Left ventricle myocardium inferior (tissue), 1 donor: Measurements from ENCODE around the gene SUDS3. TPM values are rescaled to one million over a fixed set of nuclear protein-coding genes. Genes with fewer than 3 reads are reported as not detected.
A peak's percentile ranks its signal among the peaks of the same experiment; 100 is the strongest.

Source experiments
- DNase-seq: peaks from one replicate; pipeline ENCODE4 v3.0.0-alpha.2; 2020
- H3K27ac ChIP-seq: fragments of 200-600 bp; replicated peaks from 2 replicates; pipeline ENCODE4 v1.8.0; 2021
- H3K27me3 ChIP-seq: fragments of 200-600 bp; 2 replicates; pipeline ENCODE4 v1.8.0; 2021; ENCODE audit warnings: low read depth
- H3K36me3 ChIP-seq: fragments of 200-600 bp; 2 replicates; pipeline ENCODE4 v1.8.0; 2021
- H3K4me1 ChIP-seq: fragments of 200-600 bp; 2 replicates; pipeline ENCODE4 v1.8.0; 2021
- H3K4me3 ChIP-seq: fragments of 200-600 bp; 2 replicates; pipeline ENCODE4 v1.8.0; 2021; ENCODE audit warnings: mild to moderate bottlenecking, moderate library complexity
- H3K9me3 ChIP-seq: fragments of 200-600 bp; replicated peaks from 2 replicates; pipeline ENCODE4 v1.8.0; 2021
- CTCF ChIP-seq: fragments of 200-600 bp; IDR thresholded peaks from 2 replicates; pipeline ENCODE4 v1.8.0; 2021; ENCODE audit warnings: antibody characterized with exemption, mild to moderate bottlenecking, borderline replicate concordance
- intact Hi-C: fragments of 100-400 bp; cut with micrococcal nuclease; formaldehyde crosslinking; loops from one replicate; pipeline ENCODE4 v1.11.0; 2022
- long read RNA-seq: library from polyadenylated mRNA; unstranded; transcript quantifications from one replicate; pipeline ENCODE4 v2.0.0, GENCODE V29; 2021
- total RNA-seq: library from RNA; stranded (reverse); fragmentation: NEBNext Ultra II Directional; extraction: Animal tissue kit (Norgen Biotek cat#: 25700); gene quantifications from one replicate; pipeline ENCODE4 v1.2.1, GENCODE V29; 2021
- donor health status: DM: no; HTN: yes; CAD: no; lungs with severe emphysema.

The SUDS3 gene, protein sequence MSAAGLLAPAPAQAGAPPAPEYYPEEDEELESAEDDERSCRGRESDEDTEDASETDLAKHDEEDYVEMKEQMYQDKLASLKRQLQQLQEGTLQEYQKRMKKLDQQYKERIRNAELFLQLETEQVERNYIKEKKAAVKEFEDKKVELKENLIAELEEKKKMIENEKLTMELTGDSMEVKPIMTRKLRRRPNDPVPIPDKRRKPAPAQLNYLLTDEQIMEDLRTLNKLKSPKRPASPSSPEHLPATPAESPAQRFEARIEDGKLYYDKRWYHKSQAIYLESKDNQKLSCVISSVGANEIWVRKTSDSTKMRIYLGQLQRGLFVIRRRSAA
- total RNA-seq = 20.4 TPM
- long read RNA-seq, full-length matches to known transcripts = 47 of 50 reads
- long read RNA-seq, partial matches to known transcripts = 1 of 50 reads
- long read RNA-seq, other reads (novel, unspliced or antisense) = 2 of 50 reads

- peak within 1 kb of the TSS; percentile 99 for H3K4me3 ChIP-seq
- H3K27me3 ChIP-seq = no peaks in the 10 kb centered on the region
- H3K36me3 ChIP-seq = peaks cover 17% of the 10 kb centered on the region
- no peaks in the 10 kb centered on the region for H3K9me3 ChIP-seq
- peak; percentile 99 for TF ChIP-seq CTCF
- intact Hi-C loops = no loop called here
- peak within 1 kb of the TSS; percentile 95 for H3K27ac ChIP-seq
- DNase-seq = peak; percentile 93
- peaks cover 65% of the 10 kb centered on the region for H3K4me1 ChIP-seq
Measured at GRCh38 chr12:118376089-118377020, at the start of gene SUDS3. Gene SUDS3 (plus strand): TSS chr12:118376555. CDS start chr12:118376692, 137 bp downstream.

DNA sequence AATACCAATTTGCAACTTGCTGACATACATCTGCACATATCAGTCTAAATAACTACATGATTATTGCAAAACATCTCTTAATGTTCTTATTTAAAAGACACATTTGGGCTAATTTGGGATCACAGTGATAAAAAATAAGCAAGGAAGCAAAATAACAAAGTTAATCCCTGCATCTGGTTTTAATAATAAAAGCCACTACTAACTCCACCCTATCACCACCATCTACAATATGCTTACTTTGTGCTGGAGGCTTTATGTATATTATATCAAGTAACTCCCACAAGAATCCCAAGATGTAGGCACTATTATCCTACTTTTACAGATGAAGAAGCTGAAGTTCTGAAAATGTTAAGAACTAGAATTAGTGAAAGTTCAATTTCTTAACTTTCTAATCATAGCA lies 49.4 kb upstream of the SUDS3 start:
- H3K4me1 ChIP-seq = peaks cover 40% of the 10 kb centered on the region
- H3K9me3 ChIP-seq = no peaks in the 10 kb centered on the region
- TF ChIP-seq CTCF = no peak
- peaks cover 5% of the 10 kb centered on the region for H3K36me3 ChIP-seq
- DNase-seq = no peak
- no peak overlapping the region for H3K4me3 ChIP-seq
- intact Hi-C loops = no loop called here
- H3K27ac ChIP-seq = no peak overlapping the region
- no peaks in the 10 kb centered on the region for H3K27me3 ChIP-seq

GRCh38 chr12:118327391-118327790 lies 49.0 kb upstream of the SUDS3 start:
- Histone ChIP-seq H3K36me3 (peaks cover 5% of the 10 kb centered on the region), H3K4me3 (no peak overlapping the region), H3K4me1 (peaks cover 40% of the 10 kb centered on the region), H3K9me3 (no peaks in the 10 kb centered on the region), H3K27me3 (no peaks in the 10 kb centered on the region), H3K27ac (no peak overlapping the region)
- intact Hi-C loops = no loop called here
- TF ChIP-seq CTCF = no peak
- no peak for DNase-seq

DNA sequence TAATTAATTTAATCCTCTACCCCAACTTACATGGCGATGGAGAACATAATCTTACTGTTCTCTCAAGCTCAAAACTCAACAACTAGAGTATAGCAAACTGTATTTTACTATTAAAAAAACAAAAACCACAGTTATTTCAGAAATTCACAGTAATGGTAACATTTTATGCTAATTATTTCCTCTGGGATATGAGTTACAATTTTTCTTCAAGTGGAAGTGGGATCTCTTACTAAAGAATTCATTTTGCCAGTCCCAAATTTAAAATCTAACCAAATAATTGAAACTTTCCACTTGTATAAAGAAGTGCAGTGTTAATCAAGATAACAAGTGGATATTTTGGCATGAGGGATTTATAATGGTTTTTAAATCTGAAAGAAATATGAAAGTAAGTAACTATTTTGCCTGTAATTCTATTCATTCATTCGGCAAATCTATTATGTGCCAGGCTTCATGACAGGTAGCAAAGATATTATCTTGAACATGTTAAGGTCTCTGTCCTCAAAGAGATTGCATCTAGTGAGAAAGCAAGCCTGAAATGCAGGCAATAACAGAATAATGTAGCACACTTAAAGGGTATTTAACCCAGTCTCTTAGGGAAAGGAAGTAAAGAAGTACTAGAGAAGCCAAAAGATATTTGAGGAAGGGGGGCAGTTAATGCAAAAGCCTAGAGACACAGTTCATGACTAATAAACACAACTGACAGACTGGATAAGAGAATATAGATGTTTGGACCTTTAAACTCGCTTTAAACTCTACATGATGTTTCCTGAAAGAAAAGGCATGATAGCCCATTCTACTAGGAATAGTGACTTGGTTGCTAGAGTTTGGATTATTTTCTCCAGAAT lies 47.6 kb upstream of the SUDS3 start:
- peaks cover 5% of the 10 kb centered on the region for H3K36me3 ChIP-seq
- H3K4me3 ChIP-seq = no peak overlapping the region
- no peak overlapping the region for H3K27ac ChIP-seq
- intact Hi-C loops = no loop called here
- no peak for DNase-seq
- no peaks in the 10 kb centered on the region for H3K27me3 ChIP-seq
- peaks cover 40% of the 10 kb centered on the region for H3K4me1 ChIP-seq
- no peaks in the 10 kb centered on the region for H3K9me3 ChIP-seq
- no peak for TF ChIP-seq CTCF
